Measurements from ENCODE around the gene HDAC9. TPM values are rescaled to one million over a fixed set of nuclear protein-coding genes. Genes with fewer than 3 reads are reported as not detected.

The HDAC9 gene
- total RNA-seq, 4 donors from 2014 or later: 54.8 to 96.2 (median 87.2) TPM

GRCh38 chr7:18656362-18656761 lies 160.8 kb downstream of the HDAC9 start:
- Histone ChIP-seq H3K36me3 (no peaks in the 10 kb centered on the region), H3K27ac (peak overlapping the region in 1 of 2 donors; percentile 39), H3K9me3 (no peaks in the 10 kb centered on the region), H3K4me1 (no peaks in the 10 kb centered on the region), H3K27me3 (no peaks in the 10 kb centered on the region), H3K4me3 (no peak overlapping the region)
- DNase-seq: no peak
- intact Hi-C loops (cut with DNase I; ENCODE audit: low total_unique reads): no loop called here
- TF ChIP-seq CTCF (IDR thresholded peaks at IDR 0.05): no peak
- TF ChIP-seq POLR2A (IDR thresholded peaks at IDR 0.05): no peak

GRCh38 chr7:18659746-18660145 lies 164.2 kb downstream of the HDAC9 start:
- intact Hi-C loops (cut with DNase I; ENCODE audit: low total_unique reads): loop anchor here (10.0 kb wide), 1 partner anchor 305 kb away; no protein-coding TSS in a partner anchor
- Histone ChIP-seq H3K36me3 (no peaks in the 10 kb centered on the region), H3K4me3 (no peak overlapping the region), H3K4me1 (no peaks in the 10 kb centered on the region), H3K27me3 (no peaks in the 10 kb centered on the region), H3K27ac (no peak overlapping the region), H3K9me3 (no peaks in the 10 kb centered on the region)
- no peak for DNase-seq
- TF ChIP-seq POLR2A (IDR thresholded peaks at IDR 0.05) (no peak), CTCF (IDR thresholded peaks at IDR 0.05) (no peak)

- TF ChIP-seq POLR2A (IDR thresholded peaks at IDR 0.05) (no peak), CTCF (IDR thresholded peaks at IDR 0.05) (no peak)
- intact Hi-C loops (cut with DNase I; ENCODE audit: low total_unique reads): loop anchor here (10.0 kb wide), 1 partner anchor 309 kb away; no protein-coding TSS in a partner anchor
Measured at GRCh38 chr7:18663321-18663720, 167.8 kb downstream of the HDAC9 start.

GRCh38 chr7:18666107-18666728 lies 170.7 kb downstream of the HDAC9 start:
- Histone ChIP-seq H3K27ac (no peak overlapping the region), H3K9me3 (no peaks in the 10 kb centered on the region)
- intact Hi-C loops (cut with DNase I; ENCODE audit: low total_unique reads): loop anchor here (10.0 kb wide), 1 partner anchor 311 kb away; no protein-coding TSS in a partner anchor

More at GRCh38 chr7:18663321-18663720, 167.8 kb downstream of the HDAC9 start:
- Histone ChIP-seq H3K27me3 (no peaks in the 10 kb centered on the region), H3K4me3 (no peak overlapping the region), H3K9me3 (no peaks in the 10 kb centered on the region), H3K36me3 (no peaks in the 10 kb centered on the region), H3K27ac (no peak overlapping the region), H3K4me1 (no peaks in the 10 kb centered on the region)
- DNase-seq: no peak

More at GRCh38 chr7:18666107-18666728, 170.7 kb downstream of the HDAC9 start:
- H3K27me3 ChIP-seq: no peaks in the 10 kb centered on the region
- H3K4me1 ChIP-seq: no peaks in the 10 kb centered on the region
- TF ChIP-seq CTCF (IDR thresholded peaks at IDR 0.05) (peak; percentile 64 to 87 (median 76)), POLR2A (IDR thresholded peaks at IDR 0.05) (no peak)
- H3K4me3 ChIP-seq: no peak overlapping the region
- H3K36me3 ChIP-seq: no peaks in the 10 kb centered on the region
- peak; percentile 70 to 78 for DNase-seq
